HG03139 (cell line): ENCODE measurements around the gene SETDB2.
A peak's percentile ranks its signal among the peaks of the same experiment; 100 is the strongest.

Source experiments
- ATAC-seq: cut with Tn5 transposase; IDR thresholded peaks from one replicate; pipeline ENCODE4 v1.9.1; 2021; ENCODE audit not compliant: unreplicated experiment

The SETDB2 gene

GRCh38 chr13:49528161-49528560, 84.1 kb downstream of the SETDB2 start:
- no peak for ATAC-seq

DNA sequence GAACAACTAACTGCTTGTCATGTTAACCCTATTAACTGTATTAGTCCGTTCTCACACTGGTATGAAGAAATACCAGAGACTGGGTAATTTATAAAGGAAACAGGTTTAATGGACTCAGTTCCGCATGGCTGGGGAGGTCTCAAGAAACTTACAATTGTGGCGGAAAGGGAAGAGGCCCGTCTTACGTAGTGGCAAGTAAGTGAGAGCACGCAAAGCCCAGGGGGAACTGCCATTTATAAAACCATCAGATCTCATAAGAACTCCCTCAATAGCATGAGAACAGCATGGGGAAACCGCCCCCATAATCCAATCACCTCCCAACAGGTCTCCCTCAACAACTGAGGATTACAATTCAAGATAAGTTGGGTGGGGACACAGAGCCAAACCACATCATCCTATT, 86.4 kb downstream of the SETDB2 start:
- ATAC-seq: peak; percentile 62

DNA sequence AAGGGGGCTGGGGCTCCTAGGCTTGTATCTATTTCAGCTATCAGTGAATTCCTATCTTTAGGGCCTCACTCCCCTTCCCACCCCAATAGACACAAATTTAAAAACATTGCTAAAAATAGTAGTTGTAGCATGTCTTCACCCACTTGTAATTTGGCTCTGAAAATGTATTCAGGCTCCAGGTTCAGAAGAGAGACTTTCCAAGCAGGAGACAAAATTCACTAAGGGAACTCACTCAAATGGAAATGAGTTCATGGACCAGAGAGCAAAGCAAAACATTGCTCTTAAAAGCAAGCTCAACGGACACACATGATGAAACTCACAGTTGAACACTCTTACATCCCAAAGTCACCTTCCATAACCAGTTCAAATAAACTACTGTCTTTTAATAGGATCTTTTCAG, 88.5 kb downstream of the SETDB2 start:
- no peak for ATAC-seq

DNA sequence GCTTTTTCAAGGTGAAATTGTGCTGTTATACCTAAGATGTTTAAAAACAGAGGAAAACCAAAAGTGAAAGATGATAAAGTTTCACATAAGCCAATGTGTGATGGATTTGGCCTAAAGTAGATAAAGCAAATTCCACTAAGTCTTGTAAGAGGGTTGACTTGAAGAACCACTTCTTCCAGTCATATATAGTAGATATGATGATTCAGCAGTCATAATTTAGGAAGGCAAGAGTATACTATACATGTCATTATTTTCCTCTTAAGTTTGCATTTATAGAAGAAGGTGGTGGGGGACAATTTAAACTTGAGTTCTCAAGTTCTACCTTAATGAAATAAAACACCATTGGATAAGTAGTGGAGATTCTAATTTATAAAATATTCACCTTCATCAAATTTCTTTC, 88.9 kb downstream of the SETDB2 start:
- no peak for ATAC-seq

DNA sequence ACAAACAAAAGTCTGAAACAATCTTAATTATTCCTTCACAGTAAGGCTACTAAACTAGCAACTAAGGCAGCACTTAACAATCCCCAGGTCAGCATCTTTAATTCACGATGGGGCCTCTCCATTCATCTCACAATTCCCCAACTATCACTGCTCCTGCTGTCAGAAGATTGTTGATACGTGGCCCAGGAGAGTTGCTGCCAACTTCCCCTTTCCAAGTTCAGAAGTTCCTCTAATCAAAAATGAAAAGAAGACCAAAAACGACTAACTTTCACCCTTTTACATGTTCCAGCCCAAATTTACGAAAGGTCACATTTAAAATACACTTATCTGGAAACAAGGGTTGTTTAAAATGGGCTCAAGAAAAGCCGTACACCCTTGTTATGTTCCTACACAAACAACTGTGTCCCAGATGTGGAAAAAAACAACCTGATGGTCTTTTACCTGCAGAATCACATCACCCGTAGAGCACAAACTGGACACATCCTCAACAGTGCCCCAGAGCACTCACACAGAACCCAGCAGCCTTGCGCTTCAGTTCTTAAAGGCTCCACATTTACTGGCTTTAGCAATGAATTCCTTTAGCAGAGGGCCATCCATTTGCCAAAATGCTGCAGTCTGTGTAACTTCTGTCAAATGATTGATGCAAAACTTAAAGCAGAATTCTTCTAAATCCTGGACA, 89.7 kb downstream of the SETDB2 start:
- ATAC-seq: no peak

GRCh38 chr13:49536144-49536873, 92.2 kb downstream of the SETDB2 start:
- no peak for ATAC-seq

- no peak for ATAC-seq
Observed at GRCh38 chr13:49538404-49538803, 94.3 kb downstream of the SETDB2 start.

- no peak for ATAC-seq
Observed at GRCh38 chr13:49539313-49539712, 95.2 kb downstream of the SETDB2 start.

DNA sequence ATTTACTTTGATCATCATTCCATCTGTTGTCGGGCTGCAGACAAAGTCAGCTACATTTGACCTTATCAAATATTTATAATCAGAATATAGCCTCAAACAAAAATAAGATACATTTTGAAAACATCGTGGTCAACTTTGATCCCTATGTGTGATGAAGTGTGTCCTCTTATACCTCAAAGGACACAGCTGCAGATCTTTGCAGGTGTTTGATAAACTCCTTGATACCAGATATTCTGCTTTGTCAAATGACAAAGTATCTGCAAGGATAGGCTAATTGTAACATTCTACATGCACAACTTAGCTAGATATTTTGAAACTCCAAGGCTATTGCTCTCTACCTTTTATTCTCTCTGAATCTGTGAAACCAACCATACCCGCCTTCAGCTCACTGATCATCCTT, 95.7 kb downstream of the SETDB2 start:
- no peak for ATAC-seq

DNA sequence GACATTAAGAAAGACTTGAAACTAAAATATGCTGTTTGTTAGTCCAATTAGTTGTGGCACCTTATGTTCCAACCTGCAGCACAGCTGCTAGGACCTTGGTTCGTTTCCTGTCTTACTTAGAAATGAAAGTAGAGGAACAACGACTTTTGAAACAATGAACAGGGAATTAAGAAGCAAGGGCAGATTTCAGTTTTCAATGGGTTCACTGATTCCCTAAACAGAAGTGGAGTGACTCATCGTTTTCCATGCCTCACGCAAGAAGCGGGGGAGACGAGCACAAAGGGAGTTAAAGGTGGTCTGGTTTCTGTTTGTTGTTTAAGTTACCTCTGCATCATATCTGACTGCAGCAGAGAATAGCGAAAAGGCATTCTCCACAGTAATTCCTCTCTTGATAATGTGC, 96.5 kb downstream of the SETDB2 start:
- ATAC-seq: no peak

GRCh38 chr13:49543656-49544055, 99.6 kb downstream of the SETDB2 start:
- ATAC-seq: no peak
